H9 (cell line): ENCODE results near the gene RPLP1. TPM values are rescaled to one million over a fixed set of nuclear protein-coding genes. Genes with fewer than 3 reads are reported as not detected.

Source experiments
- DNase-seq: peaks from one replicate; pipeline ENCODE4 v3.0.0-alpha.2; 2017
- H2AFZ ChIP-seq: one replicate; pipeline ENCODE4 v1.6.1; 2013; ENCODE audit warnings: mild to moderate bottlenecking, low read length, control low read depth, moderate library complexity
- H2AK5ac ChIP-seq: 2 replicates; pipeline ENCODE4 v1.6.1; 2013; ENCODE audit warnings: low read length, control low read depth, mixed read lengths; ENCODE audit not compliant: insufficient read length
- H2BK120ac ChIP-seq: one replicate; pipeline ENCODE4 v1.6.1; 2013; ENCODE audit warnings: low read depth, mild to moderate bottlenecking, low read length, control low read depth, inconsistent platforms; ENCODE audit not compliant: poor library complexity, severe bottlenecking
- H2BK12ac ChIP-seq: 2 replicates; pipeline ENCODE4 v1.6.1; 2013; ENCODE audit warnings: low read length, control low read depth, mixed read lengths, low read depth; ENCODE audit not compliant: insufficient read length
- H2BK15ac ChIP-seq: 2 replicates; pipeline ENCODE4 v1.6.1; 2013; ENCODE audit warnings: low read depth, low read length, control low read depth
- H2BK20ac ChIP-seq: one replicate; pipeline ENCODE4 v1.6.1; 2013; ENCODE audit warnings: low read depth, mild to moderate bottlenecking, low read length, control low read depth, inconsistent platforms; ENCODE audit not compliant: poor library complexity, severe bottlenecking
- H2BK5ac ChIP-seq: 2 replicates; pipeline ENCODE4 v1.6.1; 2013; ENCODE audit warnings: low read length, control low read depth, mixed read lengths; ENCODE audit not compliant: insufficient read length
- H3K14ac ChIP-seq: 2 replicates; pipeline ENCODE4 v1.6.1; 2013; ENCODE audit warnings: low read length, control low read depth; ENCODE audit not compliant: insufficient read depth
- H3K18ac ChIP-seq: 2 replicates; pipeline ENCODE4 v1.6.1; 2013; ENCODE audit warnings: low read depth, mild to moderate bottlenecking, mixed read lengths, low read length, control low read depth; ENCODE audit not compliant: insufficient read length
- H3K23ac ChIP-seq: 2 replicates; pipeline ENCODE4 v1.6.1; 2013; ENCODE audit warnings: low read length, control low read depth, mixed read lengths, low read depth; ENCODE audit not compliant: insufficient read length
- H3K23me2 ChIP-seq: 2 replicates; pipeline ENCODE4 v1.6.1; 2013; ENCODE audit warnings: low read depth, mild to moderate bottlenecking, mixed read lengths, low read length, control low read depth; ENCODE audit not compliant: insufficient read length, poor library complexity, severe bottlenecking
- H3K27ac ChIP-seq: 2 replicates; pipeline ENCODE4 v1.5.1; 2013; ENCODE audit warnings: low read length, control low read depth, mixed read lengths, low read depth; ENCODE audit not compliant: insufficient read length
- H3K27me3 ChIP-seq: 2 replicates; pipeline ENCODE4 v1.6.1; 2013; ENCODE audit warnings: low read length, control low read depth, inconsistent platforms; ENCODE audit not compliant: insufficient read depth
- H3K4ac ChIP-seq: 2 replicates; pipeline ENCODE4 v1.6.1; 2013; ENCODE audit warnings: low read depth, mild to moderate bottlenecking, control low read depth, inconsistent platforms, low read length, moderate library complexity
- H3K4me1 ChIP-seq: 2 replicates; pipeline ENCODE4 v1.6.1; 2013; ENCODE audit warnings: low read length, control low read depth, inconsistent platforms; ENCODE audit not compliant: insufficient read depth
- H3K4me2 ChIP-seq: 2 replicates; pipeline ENCODE4 v1.6.1; 2013; ENCODE audit warnings: low read length, control low read depth, mixed read lengths; ENCODE audit not compliant: insufficient read length, insufficient read depth
- H3K56ac ChIP-seq: 2 replicates; pipeline ENCODE4 v1.6.1; 2013; ENCODE audit warnings: low read depth, mild to moderate bottlenecking, mixed read lengths, low read length, control low read depth; ENCODE audit not compliant: insufficient read length
- H3K79me1 ChIP-seq: 2 replicates; pipeline ENCODE4 v1.6.1; 2013; ENCODE audit warnings: low read depth, mild to moderate bottlenecking, moderate library complexity, low read length, control low read depth, inconsistent platforms; ENCODE audit not compliant: insufficient read depth, poor library complexity, severe bottlenecking
- H3K79me2 ChIP-seq: 2 replicates; pipeline ENCODE4 v1.6.1; 2013; ENCODE audit warnings: low read length, control low read depth, inconsistent platforms; ENCODE audit not compliant: insufficient read depth
- H3K9ac ChIP-seq: 2 replicates; pipeline ENCODE4 v1.6.1; 2013; ENCODE audit warnings: low read length, control low read depth, mixed read lengths; ENCODE audit not compliant: insufficient read length; ENCODE audit errors: extremely low read depth
- H3K9me3 ChIP-seq: one replicate; pipeline ENCODE4 v1.6.1; 2013; ENCODE audit warnings: low read depth, low read length, inconsistent platforms; ENCODE audit not compliant: control insufficient read depth
- H3T11ph ChIP-seq: one replicate; pipeline ENCODE4 v1.6.1; 2013; ENCODE audit warnings: mild to moderate bottlenecking, low read length, control low read depth, inconsistent platforms
- H4K20me1 ChIP-seq: one replicate; pipeline ENCODE4 v1.6.1; 2013; ENCODE audit not compliant: control insufficient read depth, insufficient read length, insufficient read depth
- H4K5ac ChIP-seq: 2 replicates; pipeline ENCODE4 v1.6.1; 2013; ENCODE audit warnings: low read depth, mild to moderate bottlenecking, mixed read lengths, low read length, control low read depth; ENCODE audit not compliant: insufficient read length
- H4K8ac ChIP-seq: replicated peaks from 2 replicates; pipeline ENCODE4 v1.6.1; 2013; ENCODE audit warnings: low read length, control low read depth, mixed read lengths, low read depth; ENCODE audit not compliant: insufficient read length
- H4K91ac ChIP-seq: 2 replicates; pipeline ENCODE4 v1.6.1; 2013; ENCODE audit warnings: low read depth, mild to moderate bottlenecking, moderate library complexity, mixed read lengths, low read length, control low read depth; ENCODE audit not compliant: insufficient read length
- H3K27ac Mint-ChIP-seq, 3 experiments: 2 replicates in 2 of 3; 3 replicates in 1 of 3; pipeline ENCODE4 v1.8.0; 2020 to 2021; ENCODE audit warnings: mixed read lengths in 3 of 3, mild to moderate bottlenecking in 1 of 3, moderate library complexity in 1 of 3
- H3K27me3 Mint-ChIP-seq: 2 replicates; pipeline ENCODE4 v1.8.0; 2021; ENCODE audit warnings: low read depth, mild to moderate bottlenecking, moderate library complexity, mixed read lengths
- H3K36me3 Mint-ChIP-seq, 3 experiments: 2 replicates in 2 of 3; 3 replicates in 1 of 3; pipeline ENCODE4 v1.8.0; 2020 to 2021; ENCODE audit warnings: low read depth in 3 of 3, mixed read lengths in 3 of 3; ENCODE audit not compliant: insufficient read depth in 1 of 3
- H3K4me1 Mint-ChIP-seq, 2 experiments: 2 replicates each; pipeline ENCODE4 v1.8.0; 2020; ENCODE audit warnings: mixed read lengths in 2 of 2
- H3K4me3 Mint-ChIP-seq, 2 experiments: 2 replicates in 1 of 2; 3 replicates in 1 of 2; pipeline ENCODE4 v1.8.0; 2020 to 2021; ENCODE audit warnings: mild to moderate bottlenecking in 2 of 2, mixed read lengths in 2 of 2, moderate library complexity in 1 of 2
- H3K9me3 Mint-ChIP-seq, 2 experiments: 2 replicates in 1 of 2; 3 replicates in 1 of 2; pipeline ENCODE4 v1.8.0; 2020; ENCODE audit warnings: mild to moderate bottlenecking in 2 of 2, mixed read lengths in 2 of 2, moderate library complexity in 1 of 2
- CTCF ChIP-seq: fragments of 200-600 bp; sonication (generic); conservative IDR thresholded peaks from 3 replicates; pipeline ENCODE4 v1.8.0; 2021; ENCODE audit warnings: antibody characterized with exemption, mild to moderate bottlenecking
- WGBS: extraction: QIAGEN DNeasy Blood & Tissue Kit; methylation state at CpG from one replicate; pipeline ENCODE4 v1.1.7; 2013; ENCODE audit warnings: missing lambda C conversion rate, low lambda C conversion rate, mixed read lengths; ENCODE audit not compliant: insufficient read length; ENCODE audit errors: extremely low coverage; 5-methylcytosine and 5-hydroxymethylcytosine counted together
- total RNA-seq: library from RNA; stranded (reverse); gene quantifications from 2 replicates; pipeline ENCODE4 v1.2.1, GENCODE V29; 2021

Gene RPLP1
- total RNA-seq, 1 experiment from 2014 or later: 1,715 TPM

- H2BK15ac ChIP-seq: no peak overlapping the region
- H4K91ac ChIP-seq: no peak overlapping the region
- H3T11ph ChIP-seq: no peak overlapping the region
- no peak overlapping the region for H2AFZ ChIP-seq
- H3K23ac ChIP-seq: no peak overlapping the region
- H2AK5ac ChIP-seq: no peak overlapping the region
- no peaks in the 10 kb centered on the region for H3K27me3 ChIP-seq
- peaks cover 2% of the 10 kb centered on the region; the same call in 1 of the 2 replicates for H3K79me2 ChIP-seq
- H3K27me3 Mint-ChIP-seq: peaks cover 7% of the 10 kb centered on the region
- no peak overlapping the region for H4K8ac ChIP-seq
- H3K79me1 ChIP-seq: no peaks in the 10 kb centered on the region
- no peaks in the 10 kb centered on the region for H3K23me2 ChIP-seq
- no peak for DNase-seq
- no peak overlapping the region for H4K5ac ChIP-seq
- no peak overlapping the region for H2BK5ac ChIP-seq
- peaks cover 6 to 7% of the 10 kb centered on the region in 2 experiments; a peak in 3 of 4 replicates for H3K4me1 Mint-ChIP-seq
- H2BK120ac ChIP-seq: no peak overlapping the region
- no CpG with 5 or more reads among the region's 2 CpGs for WGBS
- no peak overlapping the region for H3K4me2 ChIP-seq
- H3K56ac ChIP-seq: no peak overlapping the region
- no peak overlapping the region for H3K27ac ChIP-seq
- no peak overlapping the region for H3K14ac ChIP-seq
- no peaks in the 10 kb centered on the region for H4K20me1 ChIP-seq
- no peaks in the 10 kb centered on the region for H3K4me1 ChIP-seq
- H3K9me3 Mint-ChIP-seq: peaks cover 0 to 3% of the 10 kb centered on the region in 2 experiments; a peak in 2 of 5 replicates
- H3K4ac ChIP-seq: no peak overlapping the region
- H2BK20ac ChIP-seq: no peak overlapping the region
- H3K4me3 Mint-ChIP-seq: no peak overlapping the region
- TF ChIP-seq CTCF: no peak
- H3K18ac ChIP-seq: no peak overlapping the region
- H3K27ac Mint-ChIP-seq: no peak overlapping the region
- no peaks in the 10 kb centered on the region for H3K9me3 ChIP-seq
- H2BK12ac ChIP-seq: no peak overlapping the region
- no peaks in the 10 kb centered on the region for H3K36me3 Mint-ChIP-seq
- H3K9ac ChIP-seq: no peak overlapping the region
These were observed 40.8 kb downstream of the RPLP1 start for GRCh38 chr15:69493406-69493805.
